GM19372 (cell line): Measurements from ENCODE around the gene GRAPL.
"Not testable (repeated sequence)": the region's sequence is repeated elsewhere in the genome, so short reads cannot be mapped to it uniquely, and the experiment has no call there.

ENCODE experiments used
- ATAC-seq: cut with Tn5 transposase; IDR thresholded peaks from one replicate; pipeline ENCODE4 v1.9.1; 2021; ENCODE audit warnings: mild to moderate bottlenecking, low read depth, moderate library complexity; ENCODE audit not compliant: unreplicated experiment

The GRAPL gene

GRCh38 chr17:19187883-19188869 is 60.8 kb downstream of the GRAPL start:
- ATAC-seq: not testable (repeated sequence)

DNA sequence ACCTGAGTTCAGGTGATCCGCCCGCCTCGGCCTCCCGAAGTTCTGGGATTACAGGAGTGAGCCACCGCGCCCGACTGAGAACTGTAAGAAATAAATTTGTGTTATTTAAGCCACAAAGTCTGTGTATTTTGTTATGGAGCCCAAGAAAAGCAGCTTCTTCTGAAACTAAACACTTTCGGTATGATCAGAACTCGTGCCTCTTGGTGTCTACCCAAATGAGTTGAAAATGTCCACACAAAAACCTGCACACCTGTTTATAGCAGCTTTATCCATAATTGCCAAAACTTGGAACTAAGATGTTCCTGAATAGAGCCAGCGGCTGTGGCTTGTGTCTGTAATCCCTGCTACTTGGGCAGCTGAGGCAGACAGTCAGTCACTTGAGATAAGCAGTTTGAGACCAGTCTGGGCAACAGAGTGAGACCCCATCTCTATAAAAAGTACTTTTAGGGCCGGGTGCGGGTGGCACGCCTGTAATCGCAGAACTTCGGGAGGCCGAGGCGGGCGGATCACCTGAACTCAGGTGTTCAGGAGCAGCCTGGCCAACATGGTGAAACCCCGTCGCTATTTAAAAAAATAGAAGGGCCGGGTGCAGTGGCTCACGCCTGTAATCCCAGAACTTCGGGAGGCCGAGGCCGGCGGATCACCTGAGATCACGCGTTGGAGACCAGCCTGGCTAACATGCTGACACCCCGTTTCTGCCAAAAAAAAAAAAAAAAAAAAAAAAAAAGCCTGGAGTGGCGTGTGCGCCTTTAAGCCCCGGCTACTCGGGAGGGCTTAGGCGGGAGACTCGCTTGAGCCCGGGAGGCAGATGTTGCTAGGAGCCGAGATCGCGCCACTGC is 61.7 kb downstream of the GRAPL start:
- not testable (repeated sequence) for ATAC-seq

DNA sequence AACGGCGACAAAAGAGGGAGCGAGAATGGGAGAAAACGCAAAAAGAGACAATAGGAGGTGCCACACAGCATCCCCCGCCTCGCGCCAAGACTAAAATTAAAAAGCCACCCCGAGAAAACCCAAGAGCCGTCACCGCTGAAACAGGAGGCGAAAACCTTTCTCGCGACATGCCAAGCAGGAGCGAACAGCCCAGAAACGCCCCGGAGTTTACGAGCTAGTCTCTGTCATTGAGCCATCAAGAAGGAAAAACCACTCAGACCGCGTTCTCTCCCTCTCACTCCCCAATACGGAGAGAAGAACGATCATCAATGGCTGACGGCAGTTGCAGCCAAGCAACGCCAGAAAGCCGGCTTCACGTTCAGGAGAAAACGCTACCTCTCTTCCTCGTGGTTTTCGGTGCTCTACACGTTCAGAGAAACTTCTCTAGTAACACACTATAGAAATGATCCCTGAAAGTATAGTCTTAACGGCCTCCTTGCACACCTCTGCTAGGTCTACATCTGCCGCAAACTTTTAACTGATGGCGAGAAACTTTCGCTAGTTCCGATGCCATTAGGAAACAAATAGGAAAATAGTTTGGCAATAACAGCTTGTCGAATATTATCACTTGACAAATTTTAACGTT is 62.5 kb downstream of the GRAPL start:
- ATAC-seq: not testable (repeated sequence)

DNA sequence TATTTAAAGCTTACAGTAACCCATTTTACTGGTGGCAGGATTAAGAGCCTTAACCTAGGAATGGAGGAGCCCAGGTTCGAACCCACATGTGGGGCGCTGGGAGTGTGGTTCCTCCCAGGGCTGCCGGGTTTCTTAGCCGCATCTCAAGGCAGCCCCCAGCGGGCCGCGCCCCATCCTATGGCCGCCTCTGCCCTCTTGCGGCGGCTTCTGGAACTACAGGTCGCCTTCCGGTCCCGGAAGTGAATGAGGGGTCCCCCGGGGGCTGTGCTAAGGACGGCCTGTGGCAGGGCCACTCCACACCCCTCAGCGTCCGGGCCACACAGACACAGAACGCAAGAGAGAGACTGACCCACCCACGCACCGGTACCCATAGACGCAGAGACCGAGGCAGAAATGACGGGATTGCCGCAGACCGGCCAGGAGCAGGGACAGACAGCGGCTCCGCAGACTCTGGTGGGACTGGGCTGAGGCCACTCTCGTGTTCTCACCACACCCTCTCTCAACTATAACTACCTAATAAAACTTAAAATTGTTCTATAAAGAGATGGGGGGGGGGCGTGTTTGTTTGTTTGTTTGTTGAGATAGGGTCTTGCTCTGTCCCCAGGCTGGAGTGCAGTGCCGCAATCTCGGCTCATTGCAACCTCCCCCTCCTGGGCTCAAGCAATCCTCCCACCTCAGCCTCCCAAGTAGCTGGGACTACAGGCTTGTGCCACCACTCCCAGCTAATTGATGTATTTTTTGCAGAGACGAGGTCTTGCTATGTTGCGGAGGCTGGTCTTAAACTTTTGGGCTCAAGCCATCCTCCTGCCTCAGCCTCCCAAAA is 69.2 kb downstream of the GRAPL start:
- peak; percentile 64 for ATAC-seq

GRCh38 chr17:19202448-19202847 is 75.1 kb downstream of the GRAPL start:
- ATAC-seq: not testable (repeated sequence)

- not testable (repeated sequence) for ATAC-seq
Observed at GRCh38 chr17:19203429-19203828, 76.0 kb downstream of the GRAPL start.
